NCI-H460 (cell line): ENCODE results near the gene TSPAN3. TPM values are rescaled to one million over a fixed set of nuclear protein-coding genes. Genes with fewer than 3 reads are reported as not detected.

Source experiments
- DNase-seq: peaks from one replicate; pipeline ENCODE4 v3.0.0-alpha.2; 2016; ENCODE audit warnings: low read depth; ENCODE audit errors: extremely low read depth
- total RNA-seq: library from RNA; depleted of rRNA; stranded (reverse); fragments of >200 nt; shearing (Covaris generic); gene quantifications from 2 replicates; pipeline ENCODE4 v1.2.3, GENCODE V29; 2014

Gene TSPAN3
- total RNA-seq, 1 experiment from 2014 or later, result 147 TPM

DNA sequence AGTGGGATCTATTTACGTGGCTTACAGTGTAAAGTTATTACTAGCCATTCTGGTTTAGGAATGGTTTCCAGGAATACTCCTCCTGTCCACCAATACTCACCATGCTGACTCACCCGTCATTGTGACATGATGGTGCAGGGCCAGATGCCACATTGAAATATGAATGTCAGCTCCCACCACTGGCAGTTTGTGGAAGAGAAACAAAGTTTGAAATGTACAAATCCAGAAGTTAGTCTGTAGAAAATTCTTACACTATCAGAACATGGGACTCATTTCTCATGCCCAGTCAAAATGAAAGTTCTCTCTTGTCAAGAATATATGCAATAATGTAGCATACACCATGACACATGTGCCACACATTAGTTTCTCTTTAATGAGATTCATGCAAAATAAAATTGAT, 14.4 kb upstream of the TSPAN3 start:
- no peak for DNase-seq

DNA sequence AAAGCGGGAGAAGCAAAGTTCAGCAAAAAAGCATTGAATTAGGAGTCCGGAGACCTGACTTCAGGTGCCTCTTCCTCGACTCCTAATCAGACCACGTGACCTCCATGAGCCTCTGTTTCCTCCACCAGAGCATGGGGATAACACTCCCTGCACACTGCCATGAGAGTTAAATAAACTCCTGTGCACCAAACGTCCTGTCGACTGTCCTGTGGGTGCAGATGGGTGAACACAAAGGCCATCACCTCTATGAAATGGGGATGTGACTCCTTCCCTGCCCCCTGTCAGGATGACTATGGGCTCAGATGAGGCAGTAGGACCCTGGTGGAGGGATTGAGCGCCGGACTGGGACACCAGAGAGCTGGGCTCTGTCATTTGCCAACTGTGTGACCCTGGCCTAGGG, 13.5 kb upstream of the TSPAN3 start:
- DNase-seq, result no peak

DNA sequence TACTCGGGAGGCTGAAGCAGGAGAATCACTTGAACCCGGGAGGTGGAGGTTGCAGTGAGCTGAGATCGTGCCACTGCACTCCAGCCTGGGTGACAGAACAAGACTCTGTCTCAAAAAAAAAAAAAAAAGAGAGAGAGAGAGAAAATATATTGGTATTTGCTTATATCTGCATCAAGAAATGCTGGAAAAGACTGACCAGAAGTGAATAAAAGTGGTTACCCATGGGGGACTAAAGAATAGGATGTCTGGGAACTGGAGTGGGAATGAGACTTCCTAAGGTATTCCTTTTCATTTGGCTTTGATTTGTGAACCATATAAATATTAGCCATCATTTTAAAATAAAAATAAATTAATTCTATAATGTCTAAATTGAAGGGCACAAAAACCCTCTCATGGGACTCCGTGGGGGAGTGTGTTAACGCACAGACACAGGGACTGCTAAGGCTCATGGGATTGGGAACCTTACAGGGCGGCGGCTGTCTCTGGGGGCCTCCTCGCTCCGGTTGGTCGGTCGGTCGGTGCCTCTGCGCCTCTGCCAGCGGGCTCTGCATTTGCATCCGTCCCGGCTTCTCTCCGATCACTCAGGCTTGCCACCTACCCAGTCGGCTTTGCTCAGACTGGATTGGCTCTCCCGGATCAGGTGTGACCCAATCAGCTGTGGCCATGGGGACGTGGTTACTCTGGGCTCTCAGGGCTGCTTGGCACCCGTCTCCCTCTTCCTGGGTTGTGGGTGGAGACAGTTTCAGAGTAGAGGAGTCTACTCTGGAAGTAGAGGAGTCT, 12.7 kb upstream of the TSPAN3 start:
- peak; percentile 78 for DNase-seq

DNA sequence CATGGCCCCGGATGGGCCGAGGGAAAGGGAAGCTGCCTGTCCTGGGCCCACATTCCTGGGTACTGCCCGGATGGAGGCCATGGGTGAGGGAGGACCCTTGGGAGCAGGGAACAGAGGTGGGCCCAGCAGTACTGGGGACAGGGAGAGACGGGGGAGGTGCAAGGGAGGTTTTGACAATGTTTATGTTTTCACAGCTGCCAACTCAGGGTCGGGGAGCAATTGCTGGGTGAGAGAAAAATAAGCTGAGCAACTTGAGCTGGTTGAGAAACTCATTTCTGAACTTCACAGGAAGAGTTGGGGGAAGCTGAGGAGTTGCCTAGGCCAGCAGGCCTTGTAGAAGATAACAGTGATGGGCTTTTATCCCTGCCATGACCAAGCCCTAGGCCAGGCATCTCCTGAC, 11.1 kb upstream of the TSPAN3 start:
- DNase-seq, result no peak

- no peak for DNase-seq
These were observed 5.5 kb upstream of the TSPAN3 start for GRCh38 chr15:77076323-77076915.

- no peak for DNase-seq
These were observed 4.6 kb upstream of the TSPAN3 start for GRCh38 chr15:77075528-77075927.

DNA sequence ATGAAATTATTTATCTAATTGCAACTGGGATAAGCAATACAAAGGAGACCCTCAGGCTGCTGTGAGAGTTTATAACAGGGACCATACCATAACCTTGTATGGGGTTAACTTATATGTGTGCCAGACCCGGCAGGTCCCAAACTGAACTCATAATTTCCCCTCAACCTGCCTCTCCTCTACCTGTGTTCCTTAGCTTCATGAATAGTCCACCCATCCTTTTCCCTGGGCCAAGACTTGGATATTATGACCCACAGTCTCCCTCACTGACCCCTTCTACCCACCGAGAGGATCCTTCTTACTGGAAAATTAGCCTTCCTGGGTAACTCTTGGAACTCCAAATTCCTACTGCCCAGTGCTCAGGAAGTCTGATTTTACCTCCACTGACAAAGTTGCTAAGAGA, 3.4 kb upstream of the TSPAN3 start:
- DNase-seq, result no peak

DNA sequence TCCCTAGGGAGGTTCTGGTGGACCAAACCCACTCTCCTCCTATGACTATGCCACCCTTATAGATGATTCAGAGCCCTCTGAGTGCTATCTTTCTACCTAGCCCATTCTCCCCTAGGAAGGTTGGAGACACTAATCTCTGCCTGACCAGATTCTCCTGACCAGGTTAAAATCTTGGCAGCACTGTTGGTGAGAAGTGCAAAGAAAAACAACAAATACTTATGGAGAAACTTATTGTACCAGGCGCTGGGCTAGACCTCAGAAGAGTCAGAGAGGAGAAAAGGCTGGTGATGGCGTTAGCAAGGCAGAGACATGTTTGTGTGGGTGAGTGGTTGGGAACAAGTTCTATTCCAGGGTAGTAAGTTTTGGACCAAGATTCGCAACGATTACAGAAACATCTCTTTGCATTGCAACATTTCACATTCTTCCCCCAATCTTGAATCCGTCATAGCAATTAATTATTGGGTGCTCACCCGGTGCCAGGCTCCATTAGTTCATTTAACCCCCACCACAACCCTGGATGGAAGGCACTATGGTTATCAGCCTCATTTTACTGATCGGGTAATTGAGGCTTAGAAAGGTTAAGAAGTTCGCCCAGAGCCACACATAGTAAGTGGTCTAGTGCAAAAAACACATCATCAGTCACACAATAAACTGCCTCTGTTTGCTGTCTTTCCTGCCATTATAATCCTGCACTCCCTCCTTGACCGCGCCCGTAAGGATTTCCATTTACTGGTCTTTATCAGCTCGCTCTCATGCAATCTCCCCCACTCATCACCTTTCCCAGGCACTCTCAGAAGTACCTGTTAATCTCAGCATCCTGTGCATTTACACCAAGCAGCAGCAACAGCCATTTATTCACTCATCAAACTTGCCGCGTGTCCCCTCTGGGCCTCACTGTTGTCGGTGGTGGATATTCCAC, 655 bp upstream of the TSPAN3 start:
- no peak for DNase-seq

DNA sequence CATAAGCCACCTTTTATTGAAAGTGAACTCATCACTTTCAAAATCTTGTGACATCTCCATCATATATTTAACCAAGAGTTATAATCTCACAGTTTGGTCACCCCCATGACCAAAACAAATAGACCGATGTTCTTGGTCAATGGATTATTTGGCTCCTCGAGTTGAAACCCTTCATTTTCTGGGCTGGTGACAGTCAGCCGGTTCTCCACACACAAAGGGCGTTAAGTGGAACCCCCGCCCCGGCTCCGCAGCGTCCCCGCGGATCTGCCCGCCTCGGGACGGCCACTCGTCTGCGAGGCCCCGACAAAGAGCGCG, 772 bp downstream of the TSPAN3 start:
- DNase-seq, result no peak

DNA sequence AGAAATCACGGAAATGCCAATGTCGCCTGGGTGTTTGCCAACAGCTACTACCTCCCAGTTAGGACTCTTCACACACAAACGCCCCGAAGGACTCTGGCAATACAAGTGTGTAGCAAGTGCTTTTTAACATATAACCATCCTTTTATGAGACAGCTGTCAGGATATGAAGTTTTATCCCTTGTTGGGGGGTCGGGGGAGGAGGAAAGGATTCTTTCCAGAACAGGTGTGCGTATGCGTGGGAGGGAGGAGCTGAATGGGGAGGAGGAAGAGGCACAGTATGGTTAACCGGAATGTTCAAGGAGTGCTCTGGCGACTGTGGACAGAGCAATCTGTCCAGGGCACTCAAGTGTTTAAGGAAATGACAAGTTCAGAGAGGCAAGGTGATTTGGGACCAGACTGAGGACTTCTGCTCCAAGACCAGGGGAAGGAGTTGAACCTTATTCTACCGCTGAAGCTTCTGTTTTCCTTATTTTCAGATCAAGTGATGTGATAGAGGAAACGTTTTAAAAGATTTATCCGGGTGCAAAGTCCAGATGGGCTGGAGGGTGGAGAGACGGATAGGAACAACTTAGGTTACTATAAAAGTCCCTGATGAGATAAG, 1.3 kb downstream of the TSPAN3 start:
- DNase-seq, result no peak

GRCh38 chr15:77068633-77069032, 2.3 kb downstream of the TSPAN3 start:
- DNase-seq, result no peak

DNA sequence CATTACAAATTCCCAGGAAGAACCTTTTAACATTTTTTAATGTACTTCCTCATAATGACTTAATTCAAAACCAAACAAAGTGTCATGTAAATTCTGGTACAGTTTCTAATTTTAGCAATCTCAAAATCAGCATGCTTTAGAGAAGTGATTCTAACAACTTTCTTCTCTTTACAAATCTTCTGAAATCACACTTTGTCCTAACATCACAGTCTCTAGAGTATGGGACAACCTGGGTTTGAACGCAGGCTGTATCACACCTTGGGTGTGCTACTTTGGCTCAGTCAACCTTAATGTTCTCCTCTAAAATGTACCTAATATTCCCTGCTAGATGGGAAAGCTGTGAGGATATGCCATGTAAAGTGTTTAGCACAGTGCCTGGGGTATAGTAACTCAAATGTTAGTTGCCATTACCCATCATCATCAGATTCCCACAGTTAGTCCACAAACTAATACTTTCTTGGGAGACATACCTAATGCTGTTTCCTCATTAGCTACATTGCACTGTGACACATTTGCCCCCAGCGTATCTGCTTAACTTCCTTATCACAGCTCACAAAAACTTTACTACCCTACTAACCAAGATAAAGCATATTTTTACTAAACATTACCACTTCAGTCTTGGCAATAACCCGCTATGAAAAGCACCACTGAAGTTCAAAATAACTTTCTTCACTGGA, 3.1 kb downstream of the TSPAN3 start:
- DNase-seq, result no peak

DNA sequence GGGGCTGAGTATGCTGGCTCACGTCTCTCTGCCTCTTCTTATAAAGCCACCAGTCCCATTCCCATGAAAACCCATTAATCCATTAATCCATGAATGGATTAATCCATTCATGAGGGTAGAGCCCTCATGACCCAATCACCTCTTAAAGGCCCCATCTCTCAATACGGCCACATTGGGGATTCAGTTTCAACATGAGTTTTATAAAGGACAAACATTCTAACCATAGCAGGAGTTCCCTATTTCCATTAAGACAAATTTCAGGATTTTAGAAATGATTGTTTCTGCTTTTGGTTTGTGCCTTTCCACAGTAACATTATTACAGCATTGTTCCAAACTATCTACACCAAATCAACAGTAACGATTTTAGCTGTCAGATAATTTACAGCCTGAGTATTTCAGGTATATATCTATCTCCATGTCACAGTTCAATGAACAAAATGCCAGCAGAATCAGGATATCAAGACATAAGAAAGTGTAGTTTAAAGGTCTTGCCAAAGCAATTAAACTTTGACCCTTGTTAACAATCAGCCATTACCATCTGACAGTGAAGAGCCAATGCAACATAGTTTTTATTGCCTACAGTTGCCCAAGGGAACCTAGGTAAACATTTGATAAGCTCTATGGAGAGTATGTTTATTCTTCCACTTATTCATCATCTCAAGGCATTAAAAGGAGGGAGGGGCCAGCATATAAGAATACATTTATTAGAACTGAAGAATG, 3.8 kb downstream of the TSPAN3 start:
- DNase-seq, result no peak

GRCh38 chr15:77064539-77065308, 6.2 kb downstream of the TSPAN3 start:
- no peak for DNase-seq

- no peak for DNase-seq
These were observed 6.8 kb downstream of the TSPAN3 start for GRCh38 chr15:77064063-77064462.

- no peak for DNase-seq
These were observed 7.7 kb downstream of the TSPAN3 start for GRCh38 chr15:77063249-77063648.

DNA sequence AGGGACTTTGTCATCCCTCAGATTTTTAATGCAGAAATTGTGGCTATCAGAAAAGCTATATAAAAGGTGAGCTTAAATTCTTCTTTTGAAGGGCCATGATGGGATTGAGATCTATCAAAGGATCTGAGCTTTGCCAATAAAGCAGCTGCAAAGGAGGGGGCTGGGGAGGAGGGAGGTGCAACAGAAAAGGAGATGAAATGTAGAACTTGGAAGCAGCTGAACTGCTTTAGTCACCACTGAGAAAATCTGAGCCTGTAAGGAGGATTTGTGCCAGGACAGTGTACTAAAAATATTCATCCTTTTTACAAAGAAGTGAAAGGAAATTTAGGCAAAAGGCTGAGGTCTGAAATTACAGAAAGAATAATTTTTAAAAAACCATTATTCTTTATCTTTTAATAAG, 10.4 kb downstream of the TSPAN3 start:
- no peak for DNase-seq

GRCh38 chr15:77059786-77060361, 11.0 kb downstream of the TSPAN3 start:
- DNase-seq, result no peak

DNA sequence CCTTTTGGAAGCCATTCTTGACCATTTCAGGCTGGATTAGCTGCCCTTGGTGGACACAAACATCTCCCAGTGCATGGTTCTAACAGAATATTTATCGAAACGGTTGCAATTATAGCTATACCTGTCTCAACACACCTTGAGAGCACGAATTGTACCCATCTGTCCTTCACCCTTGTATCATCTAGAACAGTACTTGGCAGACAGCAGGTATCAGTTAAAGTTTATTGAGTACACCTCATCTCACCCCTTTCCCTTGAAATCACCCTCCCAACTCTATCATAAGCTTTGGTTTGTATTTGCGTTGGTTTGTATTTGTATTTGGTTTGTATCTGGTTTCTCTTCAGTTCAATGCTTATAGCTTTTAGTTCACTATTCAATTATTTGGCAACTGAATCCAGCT, 12.4 kb downstream of the TSPAN3 start:
- DNase-seq, result no peak
